Psoas muscle (tissue), 8 donors: ENCODE results near the gene PRTN3. TPM values are rescaled to one million over a fixed set of nuclear protein-coding genes. Genes with fewer than 3 reads are reported as not detected.

Source experiments
- ATAC-seq, 4 donors: fragments of 200-7000 bp; cut with Tn5 transposase; one replicate each; pipeline ENCODE4 v1.9.1; 2020; ENCODE audit warnings: moderate library complexity in 3 of 4, mild to moderate bottlenecking in 2 of 4
- DNase-seq, 2 donors: peaks; one replicate each; pipeline ENCODE4 v3.0.0-alpha.2; 2020
- H3K27ac ChIP-seq: fragments of 200-600 bp; one replicate; pipeline ENCODE4 v1.8.0; 2022
- H3K27me3 ChIP-seq, 3 donors: fragments of 200-600 bp in 1 of 3; one replicate each; pipeline versions ENCODE4 v1.6.1 to v1.8.0; 2013 to 2022; ENCODE audit warnings: low read length in 2 of 3, mild to moderate bottlenecking in 2 of 3, moderate library complexity in 1 of 3; ENCODE audit not compliant: insufficient read depth in 3 of 3
- H3K36me3 ChIP-seq, 2 donors: fragments of 200-600 bp in 1 of 2; one replicate each; pipeline versions ENCODE4 v1.6.1 to v1.8.0; 2013 to 2022; ENCODE audit warnings: low read depth in 1 of 2, mild to moderate bottlenecking in 1 of 2, moderate library complexity in 1 of 2; ENCODE audit not compliant: insufficient read depth in 1 of 2
- H3K4me1 ChIP-seq: fragments of 200-600 bp; one replicate; pipeline ENCODE4 v1.8.0; 2022
- H3K4me3 ChIP-seq: fragments of 200-600 bp; one replicate; pipeline ENCODE4 v1.8.0; 2022; ENCODE audit warnings: mild to moderate bottlenecking
- H3K9me3 ChIP-seq: fragments of 200-600 bp; one replicate; pipeline ENCODE4 v1.8.0; 2022
- CTCF ChIP-seq: fragments of 200-600 bp; IDR thresholded peaks from one replicate; pipeline ENCODE4 v1.8.0; 2022; ENCODE audit warnings: antibody characterized with exemption
- WGBS, 3 donors: extraction: QIAGEN DNeasy Blood & Tissue Kit; methylation state at CpG; one replicate each; pipeline versions ENCODE4 v1.1.6 to v1.1.7; 2013; 5-methylcytosine and 5-hydroxymethylcytosine counted together
- intact Hi-C, 2 donors: fragments of 100-400 bp; cut with DNase I; formaldehyde crosslinking; loops; one replicate each; pipeline versions ENCODE4 v1.11.0 to v1.14.2; 2022
- polyA plus RNA-seq, 3 donors: library from polyadenylated mRNA; stranded (reverse); fragments of 200-250 nt; gene quantifications; one replicate each; pipeline ENCODE4 v1.2.3, GENCODE V29; 2013
- total RNA-seq, 4 donors: library from RNA; stranded (reverse); fragmentation: NEBNext Ultra II Directional in 2 of 4; extraction: Animal tissue kit (Norgen Biotek cat#: 25700) in 2 of 4; gene quantifications; one replicate each; pipeline versions ENCODE4 v1.2.1 to v1.2.4, GENCODE V29; 2021 to 2023
- donor health status: healthy with polysubstance abuse.
- donor health status: DM: no; HTN: no; CAD: no; lungs with moderate emphysema.
- donor health status: Bipolar disorder and iron deficiency.
- donor health status: healthy.
- donor health status: DM: yes; HTN: yes; CAD: no.
- donor health status: DM: no; HTN: no; CAD: no.
- donor health status: DM: no; HTN: no; CAD: no.
- donor health status: DM: yes; HTN: yes; CAD: no.

Gene PRTN3
- total and polyA plus RNA-seq, 7 donors, result 0.04 to 0.34 (median 0.14) TPM; not detected in 3

GRCh38 chr19:869245-870177 is 28.7 kb downstream of the PRTN3 start:
- ATAC-seq (peak; percentile 13 to 40 (median 32)), DNase-seq (peak; percentile 81 to 84)
- Histone ChIP-seq H3K4me3 (no peak overlapping the region), H3K27ac (peak overlapping the region; percentile 36), H3K36me3 (peaks cover 0 to 54% of the 10 kb centered on the region in 2 donors), H3K4me1 (no peaks in the 10 kb centered on the region), H3K9me3 (no peaks in the 10 kb centered on the region), H3K27me3 (no peaks in the 10 kb centered on the region)
- 77 to 81% (median 78%) methylated on average over 29 of the region's 29 CpGs for WGBS, 3 donors
- no peak for TF ChIP-seq CTCF
- intact Hi-C loops, result no loop called here

GRCh38 chr19:870314-870713 is 29.5 kb downstream of the PRTN3 start:
- intact Hi-C loops, result no loop called here

GRCh38 chr19:870963-871401 is 30.2 kb downstream of the PRTN3 start:
- WGBS, 3 donors, result 61 to 76% (median 74%) methylated on average over 25 to 28 of the region's 28 CpGs
- intact Hi-C loops, result no loop called here
- no peaks in the 10 kb centered on the region for H3K4me1 ChIP-seq
- peak in 1 of 2 donors; percentile 78 for DNase-seq
- no peak overlapping the region for H3K27ac ChIP-seq
- ATAC-seq, result peak in 2 of 4 donors; percentile 15 to 18
- no peaks in the 10 kb centered on the region for H3K9me3 ChIP-seq
- H3K4me3 ChIP-seq, result no peak overlapping the region
- H3K27me3 ChIP-seq, result no peaks in the 10 kb centered on the region
- peaks cover 0 to 64% of the 10 kb centered on the region in 2 donors for H3K36me3 ChIP-seq
- no peak for TF ChIP-seq CTCF

More at GRCh38 chr19:870314-870713, 29.5 kb downstream of the PRTN3 start:
- Histone ChIP-seq H3K27ac (peak overlapping the region; percentile 23), H3K4me3 (no peak overlapping the region), H3K9me3 (no peaks in the 10 kb centered on the region), H3K27me3 (no peaks in the 10 kb centered on the region), H3K4me1 (no peaks in the 10 kb centered on the region), H3K36me3 (peaks cover 0 to 62% of the 10 kb centered on the region in 2 donors)
- 92 to 94% (median 92%) methylated on average over 8 of the region's 8 CpGs for WGBS, 3 donors
- no peak for TF ChIP-seq CTCF
- DNase-seq (no peak), ATAC-seq (no peak)

GRCh38 chr19:871446-872265 is 30.9 kb downstream of the PRTN3 start:
- Histone ChIP-seq H3K36me3 (peaks cover 0 to 64% of the 10 kb centered on the region in 2 donors), H3K27ac (no peak overlapping the region), H3K27me3 (no peaks in the 10 kb centered on the region), H3K4me3 (no peak overlapping the region), H3K9me3 (no peaks in the 10 kb centered on the region), H3K4me1 (no peaks in the 10 kb centered on the region)
- DNase-seq (peak in 1 of 2 donors; percentile 62), ATAC-seq (peak in 2 of 4 donors; percentile 38 to 40)
- intact Hi-C loops, result no loop called here
- 72 to 93% (median 89%) methylated on average over 20 to 24 of the region's 33 CpGs for WGBS, 3 donors
- TF ChIP-seq CTCF, result no peak
